Measurements from ENCODE around the gene ELP1.

DNA sequence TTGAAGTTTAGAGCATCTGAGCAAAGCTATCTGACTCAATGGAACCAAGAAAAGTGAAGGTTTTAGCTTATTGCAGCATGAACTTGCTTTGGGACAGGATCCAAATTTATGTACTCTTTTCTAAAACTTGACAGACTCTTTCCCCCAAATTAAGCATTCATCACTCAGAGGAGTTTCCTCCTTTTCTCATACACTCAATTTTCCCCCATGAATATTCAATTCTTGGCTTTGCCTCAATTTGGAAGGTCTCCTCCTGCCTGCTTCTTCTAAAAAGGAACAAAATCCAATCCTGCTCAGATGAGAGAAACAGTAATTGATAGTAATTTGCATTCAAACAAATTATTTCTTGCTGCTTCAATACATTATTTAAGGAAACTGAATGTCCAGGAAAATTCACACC lies 66.8 kb downstream of the ELP1 start:
- TF ChIP-seq, protein P1, sequence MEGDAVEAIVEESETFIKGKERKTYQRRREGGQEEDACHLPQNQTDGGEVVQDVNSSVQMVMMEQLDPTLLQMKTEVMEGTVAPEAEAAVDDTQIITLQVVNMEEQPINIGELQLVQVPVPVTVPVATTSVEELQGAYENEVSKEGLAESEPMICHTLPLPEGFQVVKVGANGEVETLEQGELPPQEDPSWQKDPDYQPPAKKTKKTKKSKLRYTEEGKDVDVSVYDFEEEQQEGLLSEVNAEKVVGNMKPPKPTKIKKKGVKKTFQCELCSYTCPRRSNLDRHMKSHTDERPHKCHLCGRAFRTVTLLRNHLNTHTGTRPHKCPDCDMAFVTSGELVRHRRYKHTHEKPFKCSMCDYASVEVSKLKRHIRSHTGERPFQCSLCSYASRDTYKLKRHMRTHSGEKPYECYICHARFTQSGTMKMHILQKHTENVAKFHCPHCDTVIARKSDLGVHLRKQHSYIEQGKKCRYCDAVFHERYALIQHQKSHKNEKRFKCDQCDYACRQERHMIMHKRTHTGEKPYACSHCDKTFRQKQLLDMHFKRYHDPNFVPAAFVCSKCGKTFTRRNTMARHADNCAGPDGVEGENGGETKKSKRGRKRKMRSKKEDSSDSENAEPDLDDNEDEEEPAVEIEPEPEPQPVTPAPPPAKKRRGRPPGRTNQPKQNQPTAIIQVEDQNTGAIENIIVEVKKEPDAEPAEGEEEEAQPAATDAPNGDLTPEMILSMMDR (IDR thresholded peaks at IDR 0.05), result no peak
- TF ChIP-seq POLR2A (IDR thresholded peaks at IDR 0.05), result no peak
